HepG2 (cell line): ENCODE results near the gene CTRL. TPM values are rescaled to one million over a fixed set of nuclear protein-coding genes. Genes with fewer than 3 reads are reported as not detected.

ENCODE experiments used
- FOXJ3 ChIP-seq: sonication (generic); formaldehyde crosslinking; IDR thresholded peaks from 2 replicates; pipeline ENCODE4 v1.4.0; 2020; ENCODE audit warnings: missing genetic modification reagents, mild to moderate bottlenecking, borderline replicate concordance
- HCFC1 ChIP-seq: fragments of 150-350 bp; IDR thresholded peaks from 2 replicates; pipeline ENCODE4 v1.6.1; 2014; ENCODE audit warnings: low read depth, low read length
- JDP2 ChIP-seq: sonication (generic); formaldehyde crosslinking; IDR thresholded peaks from 2 replicates; pipeline ENCODE4 v1.8.1; 2022; ENCODE audit warnings: missing genetic modification reagents, borderline replicate concordance
- KMT2B ChIP-seq: IDR thresholded peaks from 2 replicates; pipeline ENCODE4 v1.6.1; 2016; ENCODE audit warnings: missing genetic modification reagents, missing compliant biosample characterization
- MAZ ChIP-seq, 2 experiments: sonication (generic) in 1 of 2; formaldehyde crosslinking in 1 of 2; IDR thresholded peaks; 2 replicates each; pipeline versions ENCODE4 v1.5.0 to v1.6.1; 2012 to 2020; ENCODE audit warnings: low read depth in 2 of 2, mild to moderate bottlenecking in 2 of 2, borderline replicate concordance in 1 of 2, improper control_type of control experiment in 1 of 2, low read length in 1 of 2, missing genetic modification reagents in 1 of 2, moderate library complexity in 1 of 2
- SP4 ChIP-seq: sonication (generic); formaldehyde crosslinking; IDR thresholded peaks from 2 replicates; pipeline ENCODE4 v1.8.1; 2023; ENCODE audit warnings: mild to moderate bottlenecking, missing genetic modification reagents
- SRY ChIP-seq: sonication (generic); formaldehyde crosslinking; IDR thresholded peaks from 2 replicates; pipeline ENCODE4 v1.8.0; 2022; ENCODE audit warnings: mild to moderate bottlenecking, missing genetic modification reagents
- ZFY ChIP-seq: sonication (generic); formaldehyde crosslinking; IDR thresholded peaks from 2 replicates; pipeline ENCODE4 v1.4.0; 2020; ENCODE audit warnings: missing genetic modification reagents
- ZNF296 ChIP-seq: sonication (generic); formaldehyde crosslinking; conservative IDR thresholded peaks from 2 replicates; pipeline ENCODE4 v1.5.0; 2020; ENCODE audit warnings: mild to moderate bottlenecking, missing genetic modification reagents
- ZNF562 ChIP-seq: sonication (generic); formaldehyde crosslinking; IDR thresholded peaks from 2 replicates; pipeline ENCODE4 v1.8.0; 2022; ENCODE audit warnings: missing genetic modification reagents, borderline replicate concordance
- ZNF713 ChIP-seq: sonication (generic); formaldehyde crosslinking; IDR thresholded peaks from 2 replicates; pipeline ENCODE4 v1.4.0; 2020; ENCODE audit warnings: mild to moderate bottlenecking, missing genetic modification reagents
- ZNF780A ChIP-seq: sonication (generic); formaldehyde crosslinking; IDR thresholded peaks from 2 replicates; pipeline ENCODE4 v1.8.0; 2022; ENCODE audit warnings: mild to moderate bottlenecking, missing genetic modification reagents, moderate library complexity
- polyA plus RNA-seq, 8 experiments: library from polyadenylated mRNA; depleted of rRNA in 3 of 8; stranded (reverse) in 7 of 8; unstranded in 1 of 8; fragments of >200 nt; fragmentation: Illumina TruSeq in 4 of 8; extraction: Trizol in 4 of 8; gene quantifications; 2 replicates each; pipeline versions ENCODE4 v1.2.1 to v1.2.3, GENCODE V29; 2011 to 2016; ENCODE audit warnings: low read depth in 4 of 8, missing spikeins in 1 of 8, mixed read lengths in 1 of 8; ENCODE audit not compliant: insufficient read depth in 1 of 8
- total RNA-seq, 5 experiments: library from RNA; depleted of rRNA; stranded (reverse); fragments of >200 nt; fragmentation: Illumina TruSeq; extraction: Trizol; gene quantifications; 2 replicates each; pipeline ENCODE4 v1.2.3, GENCODE V29; 2016; ENCODE audit warnings: low read depth in 1 of 5
- TF ChIP-seq, protein P1 (sequence below): sonication (generic); formaldehyde crosslinking; IDR thresholded peaks from 2 replicates; pipeline ENCODE4 v1.5.1; 2020; ENCODE audit warnings: mild to moderate bottlenecking, missing genetic modification reagents, moderate library complexity
- TF ChIP-seq, protein P2 (sequence below): fragments of 450-650 bp; IDR thresholded peaks from 2 replicates; pipeline ENCODE4 v1.6.1; 2017
- TF ChIP-seq, protein P3 (sequence below): sonication (generic); formaldehyde crosslinking; IDR thresholded peaks from 2 replicates; pipeline ENCODE4 v1.9.0; 2021; ENCODE audit warnings: missing genetic modification reagents, borderline replicate concordance
- TF ChIP-seq, protein P4 (sequence below): IDR thresholded peaks from 2 replicates; pipeline ENCODE4 v1.6.1; 2016; ENCODE audit warnings: missing compliant biosample characterization, missing genetic modification reagents, borderline replicate concordance
- TF ChIP-seq, protein P5 (sequence below): sonication (generic); formaldehyde crosslinking; IDR thresholded peaks from 2 replicates; pipeline ENCODE4 v1.4.0; 2020; ENCODE audit warnings: missing genetic modification reagents
- TF ChIP-seq, protein P6 (sequence below), 2 experiments: sonication (generic) in 1 of 2; formaldehyde crosslinking in 1 of 2; IDR thresholded peaks; 2 replicates each; pipeline versions ENCODE4 v1.5.1 to v1.6.1; 2011 to 2020; ENCODE audit warnings: borderline replicate concordance in 1 of 2, low read depth in 1 of 2, low read length in 1 of 2, mild to moderate bottlenecking in 1 of 2, missing genetic modification reagents in 1 of 2, moderate library complexity in 1 of 2

CTRL gene
- total and polyA plus RNA-seq, 2 of the 13 experiments (the other 11 are each of a cell fraction or from before 2014, with no cell fraction given): 1.9 to 2.7 TPM

DNA sequence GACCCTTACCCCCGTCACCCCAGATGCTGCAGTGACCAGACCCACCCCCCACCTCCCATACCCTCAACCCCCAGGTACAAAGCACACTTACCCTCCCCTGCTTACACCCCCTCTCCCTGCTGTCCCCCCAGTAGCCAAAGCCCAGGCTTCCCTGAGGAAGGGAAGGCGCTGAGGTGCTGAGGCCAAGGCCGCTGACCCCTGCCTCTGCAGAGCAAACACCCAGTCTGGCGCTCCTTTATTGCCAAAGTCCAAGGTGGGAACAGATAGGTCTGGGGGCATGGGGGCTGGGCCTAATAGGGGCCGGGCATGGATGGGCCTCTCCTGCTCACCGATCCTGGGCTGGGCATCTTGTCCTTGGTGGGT, 11.6 kb upstream of the CTRL start (continued):
- TF ChIP-seq, protein P1, sequence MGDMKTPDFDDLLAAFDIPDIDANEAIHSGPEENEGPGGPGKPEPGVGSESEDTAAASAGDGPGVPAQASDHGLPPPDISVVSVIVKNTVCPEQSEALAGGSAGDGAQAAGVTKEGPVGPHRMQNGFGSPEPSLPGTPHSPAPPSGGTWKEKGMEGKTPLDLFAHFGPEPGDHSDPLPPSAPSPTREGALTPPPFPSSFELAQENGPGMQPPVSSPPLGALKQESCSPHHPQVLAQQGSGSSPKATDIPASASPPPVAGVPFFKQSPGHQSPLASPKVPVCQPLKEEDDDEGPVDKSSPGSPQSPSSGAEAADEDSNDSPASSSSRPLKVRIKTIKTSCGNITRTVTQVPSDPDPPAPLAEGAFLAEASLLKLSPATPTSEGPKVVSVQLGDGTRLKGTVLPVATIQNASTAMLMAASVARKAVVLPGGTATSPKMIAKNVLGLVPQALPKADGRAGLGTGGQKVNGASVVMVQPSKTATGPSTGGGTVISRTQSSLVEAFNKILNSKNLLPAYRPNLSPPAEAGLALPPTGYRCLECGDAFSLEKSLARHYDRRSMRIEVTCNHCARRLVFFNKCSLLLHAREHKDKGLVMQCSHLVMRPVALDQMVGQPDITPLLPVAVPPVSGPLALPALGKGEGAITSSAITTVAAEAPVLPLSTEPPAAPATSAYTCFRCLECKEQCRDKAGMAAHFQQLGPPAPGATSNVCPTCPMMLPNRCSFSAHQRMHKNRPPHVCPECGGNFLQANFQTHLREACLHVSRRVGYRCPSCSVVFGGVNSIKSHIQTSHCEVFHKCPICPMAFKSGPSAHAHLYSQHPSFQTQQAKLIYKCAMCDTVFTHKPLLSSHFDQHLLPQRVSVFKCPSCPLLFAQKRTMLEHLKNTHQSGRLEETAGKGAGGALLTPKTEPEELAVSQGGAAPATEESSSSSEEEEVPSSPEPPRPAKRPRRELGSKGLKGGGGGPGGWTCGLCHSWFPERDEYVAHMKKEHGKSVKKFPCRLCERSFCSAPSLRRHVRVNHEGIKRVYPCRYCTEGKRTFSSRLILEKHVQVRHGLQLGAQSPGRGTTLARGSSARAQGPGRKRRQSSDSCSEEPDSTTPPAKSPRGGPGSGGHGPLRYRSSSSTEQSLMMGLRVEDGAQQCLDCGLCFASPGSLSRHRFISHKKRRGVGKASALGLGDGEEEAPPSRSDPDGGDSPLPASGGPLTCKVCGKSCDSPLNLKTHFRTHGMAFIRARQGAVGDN: peak; percentile 74
- TF ChIP-seq SP4 (CRISPR knock-in tag) (peak; percentile 60), KMT2B (CRISPR knock-in tag) (no peak; the same call in 1 of the 2 replicates), ZNF562 (CRISPR knock-in tag) (no peak), FOXJ3 (CRISPR knock-in tag) (no peak), ZNF780A (CRISPR knock-in tag) (no peak), JDP2 (no peak), ZFY (peak; percentile 4; the same call in 1 of the 2 replicates), ZNF713 (CRISPR knock-in tag) (no peak), ZNF296 (CRISPR knock-in tag) (no peak), HCFC1 (no peak), MAZ (IDR thresholded peaks at IDR 0.05; ENCODE audit: borderline replicate concordance, low read depth, low read length) (peak; percentile 86; the same call in 1 of the 2 replicates), MAZ (CRISPR knock-in tag; IDR thresholded peaks at IDR 0.05; ENCODE audit: low read depth) (no peak), SRY (CRISPR knock-in tag) (no peak)
- TF ChIP-seq, protein P2, sequence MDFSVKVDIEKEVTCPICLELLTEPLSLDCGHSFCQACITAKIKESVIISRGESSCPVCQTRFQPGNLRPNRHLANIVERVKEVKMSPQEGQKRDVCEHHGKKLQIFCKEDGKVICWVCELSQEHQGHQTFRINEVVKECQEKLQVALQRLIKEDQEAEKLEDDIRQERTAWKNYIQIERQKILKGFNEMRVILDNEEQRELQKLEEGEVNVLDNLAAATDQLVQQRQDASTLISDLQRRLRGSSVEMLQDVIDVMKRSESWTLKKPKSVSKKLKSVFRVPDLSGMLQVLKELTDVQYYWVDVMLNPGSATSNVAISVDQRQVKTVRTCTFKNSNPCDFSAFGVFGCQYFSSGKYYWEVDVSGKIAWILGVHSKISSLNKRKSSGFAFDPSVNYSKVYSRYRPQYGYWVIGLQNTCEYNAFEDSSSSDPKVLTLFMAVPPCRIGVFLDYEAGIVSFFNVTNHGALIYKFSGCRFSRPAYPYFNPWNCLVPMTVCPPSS: no peak
- TF ChIP-seq, protein P3, sequence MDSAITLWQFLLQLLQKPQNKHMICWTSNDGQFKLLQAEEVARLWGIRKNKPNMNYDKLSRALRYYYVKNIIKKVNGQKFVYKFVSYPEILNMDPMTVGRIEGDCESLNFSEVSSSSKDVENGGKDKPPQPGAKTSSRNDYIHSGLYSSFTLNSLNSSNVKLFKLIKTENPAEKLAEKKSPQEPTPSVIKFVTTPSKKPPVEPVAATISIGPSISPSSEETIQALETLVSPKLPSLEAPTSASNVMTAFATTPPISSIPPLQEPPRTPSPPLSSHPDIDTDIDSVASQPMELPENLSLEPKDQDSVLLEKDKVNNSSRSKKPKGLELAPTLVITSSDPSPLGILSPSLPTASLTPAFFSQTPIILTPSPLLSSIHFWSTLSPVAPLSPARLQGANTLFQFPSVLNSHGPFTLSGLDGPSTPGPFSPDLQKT (CRISPR knock-in tag): no peak
- TF ChIP-seq, protein P4, sequence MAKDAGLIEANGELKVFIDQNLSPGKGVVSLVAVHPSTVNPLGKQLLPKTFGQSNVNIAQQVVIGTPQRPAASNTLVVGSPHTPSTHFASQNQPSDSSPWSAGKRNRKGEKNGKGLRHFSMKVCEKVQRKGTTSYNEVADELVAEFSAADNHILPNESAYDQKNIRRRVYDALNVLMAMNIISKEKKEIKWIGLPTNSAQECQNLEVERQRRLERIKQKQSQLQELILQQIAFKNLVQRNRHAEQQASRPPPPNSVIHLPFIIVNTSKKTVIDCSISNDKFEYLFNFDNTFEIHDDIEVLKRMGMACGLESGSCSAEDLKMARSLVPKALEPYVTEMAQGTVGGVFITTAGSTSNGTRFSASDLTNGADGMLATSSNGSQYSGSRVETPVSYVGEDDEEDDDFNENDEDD (CRISPR knock-in tag): no peak
- TF ChIP-seq, protein P5, sequence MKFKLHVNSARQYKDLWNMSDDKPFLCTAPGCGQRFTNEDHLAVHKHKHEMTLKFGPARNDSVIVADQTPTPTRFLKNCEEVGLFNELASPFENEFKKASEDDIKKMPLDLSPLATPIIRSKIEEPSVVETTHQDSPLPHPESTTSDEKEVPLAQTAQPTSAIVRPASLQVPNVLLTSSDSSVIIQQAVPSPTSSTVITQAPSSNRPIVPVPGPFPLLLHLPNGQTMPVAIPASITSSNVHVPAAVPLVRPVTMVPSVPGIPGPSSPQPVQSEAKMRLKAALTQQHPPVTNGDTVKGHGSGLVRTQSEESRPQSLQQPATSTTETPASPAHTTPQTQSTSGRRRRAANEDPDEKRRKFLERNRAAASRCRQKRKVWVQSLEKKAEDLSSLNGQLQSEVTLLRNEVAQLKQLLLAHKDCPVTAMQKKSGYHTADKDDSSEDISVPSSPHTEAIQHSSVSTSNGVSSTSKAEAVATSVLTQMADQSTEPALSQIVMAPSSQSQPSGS (CRISPR knock-in tag): no peak
- TF ChIP-seq, protein P6, sequence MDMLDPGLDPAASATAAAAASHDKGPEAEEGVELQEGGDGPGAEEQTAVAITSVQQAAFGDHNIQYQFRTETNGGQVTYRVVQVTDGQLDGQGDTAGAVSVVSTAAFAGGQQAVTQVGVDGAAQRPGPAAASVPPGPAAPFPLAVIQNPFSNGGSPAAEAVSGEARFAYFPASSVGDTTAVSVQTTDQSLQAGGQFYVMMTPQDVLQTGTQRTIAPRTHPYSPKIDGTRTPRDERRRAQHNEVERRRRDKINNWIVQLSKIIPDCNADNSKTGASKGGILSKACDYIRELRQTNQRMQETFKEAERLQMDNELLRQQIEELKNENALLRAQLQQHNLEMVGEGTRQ (IDR thresholded peaks at IDR 0.05; ENCODE audit: low read depth, low read length): no peak
- TF ChIP-seq, protein P6 (CRISPR knock-in tag; IDR thresholded peaks at IDR 0.05; ENCODE audit: borderline replicate concordance): peak; percentile 29; the same call in 1 of the 2 replicates
